Measurements from ENCODE around the gene CHURC1. TPM values are rescaled to one million over a fixed set of nuclear protein-coding genes. Genes with fewer than 3 reads are reported as not detected.

The CHURC1 gene
- total and polyA plus RNA-seq, 2 of the 13 experiments (the other 11 are each of a cell fraction or from before 2014, with no cell fraction given), result 41.1 to 74.4 TPM

- no peak for DNase-seq (ENCODE audit: low spot score)
- Histone ChIP-seq H3K27me3 (ENCODE audit: control insufficient read depth in 1 of 2, insufficient read depth in 2 of 2, low read length in 2 of 2) (peaks cover 11 to 54% of the 10 kb centered on the region in 2 experiments), H3K9ac (ENCODE audit: insufficient read depth, low read depth, low read length) (no peak within 1 kb of the TSS)
These were observed 34.5 kb upstream of the CHURC1 start, which contains the start of gene SPTB for GRCh38 chr14:64879635-64880220. TSS of gene SPTB (minus strand) at chr14:64879907. CDS start at chr14:64823094, 56,813 bp downstream.

More at GRCh38 chr14:64879635-64880220, 34.5 kb upstream of the CHURC1 start, which contains the start of gene SPTB:
- H2AFZ ChIP-seq (ENCODE audit: low read length), result no peak within 1 kb of the TSS
- peaks cover 12% of the 10 kb centered on the region for H3K4me1 ChIP-seq (ENCODE audit: insufficient read depth, low read length)
- no peaks in the 10 kb centered on the region for H3K36me3 ChIP-seq (replicated peaks in 1 of 2; ENCODE audit: control insufficient read depth in 1 of 2, insufficient read depth in 2 of 2, low read length in 2 of 2)
- FAIRE-seq (no peak), ATAC-seq (peak; percentile 70)
- ChIA-PET POLR2A (no interaction called here), CTCF (ENCODE audit: low intra/inter-chr PET ratio, low total read pairs) (no interaction called here)
- H4K20me1 ChIP-seq (ENCODE audit: insufficient read depth, low read length), result no peaks in the 10 kb centered on the region
- peak within 1 kb of the TSS; percentile 54 to 68 (median 67) for H3K4me3 ChIP-seq (replicated peaks in 1 of 3; ENCODE audit: insufficient read depth in 1 of 3, low read depth in 2 of 3, low read length in 3 of 3)
- no peak within 1 kb of the TSS for H3K27ac ChIP-seq (ENCODE audit: extremely low read length, insufficient read depth, low read length)
- TF ChIP-seq RARG (CRISPR knock-in tag; IDR thresholded peaks at IDR 0.05; ENCODE audit: low read depth) (no peak), ZNF17 (CRISPR knock-in tag; IDR thresholded peaks at IDR 0.05) (no peak), POLR2AphosphoS5 (IDR thresholded peaks at IDR 0.05; ENCODE audit: low read depth, low read length) (no peak), JUN (CRISPR knock-in tag; IDR thresholded peaks at IDR 0.05) (no peak), SCMH1 (CRISPR knock-in tag; IDR thresholded peaks at IDR 0.05; ENCODE audit: borderline replicate concordance) (no peak), ZNF800 (CRISPR knock-in tag; IDR thresholded peaks at IDR 0.05) (0 out of 2 replicates have a peak, but pooled peaks have one; percentile 32), GPBP1L1 (CRISPR knock-in tag; IDR thresholded peaks at IDR 0.05) (no peak), ZNF431 (CRISPR knock-in tag; IDR thresholded peaks at IDR 0.05; ENCODE audit: borderline replicate concordance, low read depth) (no peak)
- in situ Hi-C loops (cut with HindIII; ENCODE audit: extremely low pct_ligation_motif_present, low pct_unique_long_range_greater_than_20kb), result loop anchor here (25.0 kb wide), 1 partner anchor 217 kb away; no protein-coding TSS in a partner anchor
- intact Hi-C loops (cut with micrococcal nuclease; ENCODE audit: unreplicated experiment), result no loop called here
- H3K4me2 ChIP-seq (ENCODE audit: low read depth, low read length), result peak within 1 kb of the TSS; percentile 81
- H3K79me2 ChIP-seq (ENCODE audit: insufficient read depth, low read length), result no peaks in the 10 kb centered on the region
- BruUV-seq (replicated peaks), result no TSS peak
- no CpG with 5 or more reads among the region's 61 CpGs for WGBS (ENCODE audit: low lambda C conversion rate)
- H3K9me3 ChIP-seq (ENCODE audit: low read length), result no peaks in the 10 kb centered on the region
